Activated CD8-positive, alpha-beta memory T cell treated with anti-CD3 and anti-CD28 coated beads for 1 hour (primary cell): ENCODE measurements around the gene COPG1.
"Not testable (repeated sequence)": the region's sequence is repeated elsewhere in the genome, so short reads cannot be mapped to it uniquely, and the experiment has no call there.

Source experiments
- DNase-seq, 2 donors: peaks; one replicate each; pipeline ENCODE4 v3.0.0-alpha.2; 2020; ENCODE audit warnings: low read depth in 1 of 2; ENCODE audit errors: extremely low read depth in 1 of 2

COPG1 gene, protein sequence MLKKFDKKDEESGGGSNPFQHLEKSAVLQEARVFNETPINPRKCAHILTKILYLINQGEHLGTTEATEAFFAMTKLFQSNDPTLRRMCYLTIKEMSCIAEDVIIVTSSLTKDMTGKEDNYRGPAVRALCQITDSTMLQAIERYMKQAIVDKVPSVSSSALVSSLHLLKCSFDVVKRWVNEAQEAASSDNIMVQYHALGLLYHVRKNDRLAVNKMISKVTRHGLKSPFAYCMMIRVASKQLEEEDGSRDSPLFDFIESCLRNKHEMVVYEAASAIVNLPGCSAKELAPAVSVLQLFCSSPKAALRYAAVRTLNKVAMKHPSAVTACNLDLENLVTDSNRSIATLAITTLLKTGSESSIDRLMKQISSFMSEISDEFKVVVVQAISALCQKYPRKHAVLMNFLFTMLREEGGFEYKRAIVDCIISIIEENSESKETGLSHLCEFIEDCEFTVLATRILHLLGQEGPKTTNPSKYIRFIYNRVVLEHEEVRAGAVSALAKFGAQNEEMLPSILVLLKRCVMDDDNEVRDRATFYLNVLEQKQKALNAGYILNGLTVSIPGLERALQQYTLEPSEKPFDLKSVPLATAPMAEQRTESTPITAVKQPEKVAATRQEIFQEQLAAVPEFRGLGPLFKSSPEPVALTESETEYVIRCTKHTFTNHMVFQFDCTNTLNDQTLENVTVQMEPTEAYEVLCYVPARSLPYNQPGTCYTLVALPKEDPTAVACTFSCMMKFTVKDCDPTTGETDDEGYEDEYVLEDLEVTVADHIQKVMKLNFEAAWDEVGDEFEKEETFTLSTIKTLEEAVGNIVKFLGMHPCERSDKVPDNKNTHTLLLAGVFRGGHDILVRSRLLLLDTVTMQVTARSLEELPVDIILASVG

DNA sequence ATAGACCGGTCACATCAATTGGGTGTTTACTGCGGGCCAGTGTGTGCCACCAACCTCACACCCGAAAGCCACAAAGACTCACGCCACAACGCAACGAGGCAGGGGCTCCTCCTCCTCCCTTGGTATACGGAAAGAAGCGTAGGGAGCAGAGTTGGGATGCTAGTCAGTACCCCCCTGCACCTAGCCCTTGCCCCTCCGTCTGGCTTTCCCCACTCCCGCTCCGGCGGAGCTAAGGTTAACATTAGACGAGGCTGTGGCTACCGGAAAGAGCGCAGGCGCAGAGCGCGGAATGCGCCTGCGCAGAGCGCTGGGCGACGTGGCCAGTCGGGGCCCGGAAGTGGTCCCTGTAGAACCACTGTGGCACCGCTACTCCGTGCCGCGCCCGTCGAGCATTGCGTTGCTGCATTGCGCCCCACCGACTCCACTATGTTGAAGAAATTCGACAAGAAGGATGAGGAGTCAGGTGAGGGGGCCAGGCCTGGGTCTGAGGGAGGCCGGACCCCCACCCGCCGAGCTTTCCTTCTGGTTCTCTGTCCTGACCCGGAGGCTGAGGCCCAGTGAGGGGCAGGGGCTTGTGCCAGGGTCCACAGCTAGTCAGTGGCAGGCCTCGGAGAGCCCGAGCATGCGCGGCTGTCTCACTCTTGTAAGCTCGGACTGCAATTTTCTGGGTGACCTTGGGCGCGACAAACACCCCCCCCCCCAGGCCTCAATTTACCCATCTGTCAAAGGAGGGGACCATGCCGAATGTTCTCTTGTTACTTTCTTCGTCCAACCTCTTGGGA, at the start of gene COPG1:
TSS of gene COPG1 (plus strand) at position 323 of the 782 bp plus-strand sequence. CDS start at position 427, 104 bp downstream.
- peak; percentile 54 to 77 for DNase-seq

DNA sequence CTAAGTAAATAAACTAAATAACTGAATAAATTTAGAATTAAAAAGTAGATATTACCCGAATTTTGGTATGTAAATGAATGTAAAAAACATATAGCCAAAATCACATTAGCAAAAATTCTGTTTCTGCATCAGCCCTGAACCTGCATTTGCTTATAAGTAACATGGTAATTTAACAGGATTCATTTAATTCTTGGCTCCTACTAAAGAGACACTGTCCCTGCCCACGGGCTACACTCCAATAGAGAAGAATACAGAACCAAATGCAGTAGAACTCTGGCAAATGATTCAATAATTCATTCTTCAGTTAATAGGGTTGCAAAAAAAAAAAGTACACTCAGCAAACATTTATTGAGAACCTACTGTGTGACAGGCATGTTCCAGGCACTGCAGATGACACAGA, 44.9 kb upstream of the COPG1 start:
- no peak for DNase-seq

GRCh38 chr3:129205109-129205832, 44.1 kb upstream of the COPG1 start:
- DNase-seq = no peak

DNA sequence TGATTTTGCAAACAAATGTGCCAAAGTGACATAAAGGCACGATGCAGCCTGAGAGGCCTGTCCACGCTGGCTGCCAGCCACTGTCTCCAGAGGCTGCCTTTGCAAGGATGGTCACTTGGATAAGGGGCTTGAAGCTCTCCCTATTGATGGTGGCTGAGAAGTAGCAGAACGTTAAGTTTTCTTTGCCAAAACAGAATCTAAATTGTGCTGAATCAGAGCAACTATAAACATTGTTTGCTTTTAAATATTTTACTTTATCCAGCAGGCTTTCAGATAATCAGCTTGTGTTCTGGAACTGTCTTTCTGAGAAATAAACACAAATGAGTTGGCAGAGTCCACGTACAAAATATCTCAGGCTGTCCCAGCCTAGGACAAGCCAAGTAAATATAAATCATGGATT, 41.9 kb upstream of the COPG1 start:
- no peak for DNase-seq

- no peak for DNase-seq
These were observed 38.1 kb upstream of the COPG1 start for GRCh38 chr3:129211345-129211744.

DNA sequence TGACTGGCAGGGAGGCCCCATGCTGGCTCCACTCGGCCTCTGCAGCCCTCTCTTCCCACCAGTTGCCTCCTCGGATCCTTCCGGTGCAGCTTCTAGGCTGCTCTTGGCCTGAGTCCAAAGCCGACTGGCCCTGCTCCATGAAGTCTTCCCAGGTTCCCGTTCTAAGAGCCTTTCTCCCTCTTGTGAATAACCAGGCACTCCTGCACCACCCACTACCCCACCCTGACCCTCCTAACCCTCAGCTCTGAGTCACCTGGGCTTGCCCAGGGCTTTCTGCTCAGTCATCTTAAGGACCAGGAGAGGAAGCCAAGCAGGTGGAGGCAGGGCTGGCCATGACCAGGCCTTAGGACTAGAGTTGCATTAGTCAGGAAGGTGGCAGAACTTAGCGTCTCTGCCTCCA, 37.6 kb upstream of the COPG1 start:
- no peak for DNase-seq

DNA sequence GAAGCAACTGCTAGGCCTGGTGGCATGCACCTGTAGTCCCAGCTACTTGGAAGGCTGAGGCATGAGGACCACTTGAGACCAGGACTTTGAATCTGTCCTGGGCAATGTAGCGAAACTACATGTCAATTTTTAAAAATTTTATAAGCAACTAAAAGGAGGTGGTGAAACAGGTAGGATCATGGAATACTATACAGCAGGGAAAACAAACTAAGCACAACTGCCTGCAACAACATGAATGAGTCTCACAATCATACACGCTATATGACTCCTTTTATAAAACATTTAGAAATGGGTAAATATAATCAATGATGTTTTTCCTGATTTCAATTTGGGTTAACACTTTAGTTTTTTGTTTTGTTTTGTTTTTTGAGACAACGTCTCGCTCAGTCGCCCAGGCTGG, 36.2 kb upstream of the COPG1 start:
- DNase-seq = no peak

- DNase-seq = no peak
These were observed 30.7 kb upstream of the COPG1 start for GRCh38 chr3:129218742-129219141.

GRCh38 chr3:129224387-129224786, 25.0 kb upstream of the COPG1 start:
- not testable (repeated sequence) for DNase-seq

- DNase-seq = no peak
These were observed 24.4 kb upstream of the COPG1 start for GRCh38 chr3:129224984-129225393.

- no peak for DNase-seq
These were observed 23.0 kb upstream of the COPG1 start for GRCh38 chr3:129226374-129226773.

DNA sequence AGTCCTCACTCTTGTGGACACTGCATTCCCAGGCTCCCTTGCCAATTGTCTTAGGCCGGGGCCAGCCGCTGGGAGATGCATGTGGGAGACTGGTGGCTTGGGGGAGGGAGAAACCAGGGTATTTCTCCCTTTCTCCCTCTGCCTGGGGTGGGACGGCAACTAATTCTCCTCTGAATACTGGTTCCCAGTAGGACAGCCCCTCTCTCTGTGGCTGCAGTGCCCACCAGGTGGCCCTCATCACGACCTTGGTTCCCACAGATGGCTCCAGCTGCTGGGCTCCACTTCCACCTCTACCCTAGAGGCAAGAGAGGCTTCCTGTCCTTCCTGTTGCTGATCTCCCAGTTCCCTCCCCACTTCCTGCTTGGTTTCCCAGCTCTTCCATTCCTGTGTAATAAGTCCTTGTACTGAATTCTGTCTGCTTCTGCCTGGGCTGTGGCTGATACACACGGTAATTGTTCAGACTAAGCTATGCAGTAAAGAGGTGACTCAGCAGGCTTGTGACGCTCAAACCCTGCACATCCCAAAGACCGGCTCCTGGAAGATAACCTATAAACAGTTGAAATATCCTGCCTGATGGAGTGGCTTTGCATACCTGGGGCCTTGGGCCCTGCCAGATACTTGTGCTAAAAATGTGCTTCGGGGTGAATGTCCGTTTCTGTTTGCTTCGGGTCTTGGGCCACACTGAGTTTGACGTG, 20.4 kb upstream of the COPG1 start:
- no peak for DNase-seq

DNA sequence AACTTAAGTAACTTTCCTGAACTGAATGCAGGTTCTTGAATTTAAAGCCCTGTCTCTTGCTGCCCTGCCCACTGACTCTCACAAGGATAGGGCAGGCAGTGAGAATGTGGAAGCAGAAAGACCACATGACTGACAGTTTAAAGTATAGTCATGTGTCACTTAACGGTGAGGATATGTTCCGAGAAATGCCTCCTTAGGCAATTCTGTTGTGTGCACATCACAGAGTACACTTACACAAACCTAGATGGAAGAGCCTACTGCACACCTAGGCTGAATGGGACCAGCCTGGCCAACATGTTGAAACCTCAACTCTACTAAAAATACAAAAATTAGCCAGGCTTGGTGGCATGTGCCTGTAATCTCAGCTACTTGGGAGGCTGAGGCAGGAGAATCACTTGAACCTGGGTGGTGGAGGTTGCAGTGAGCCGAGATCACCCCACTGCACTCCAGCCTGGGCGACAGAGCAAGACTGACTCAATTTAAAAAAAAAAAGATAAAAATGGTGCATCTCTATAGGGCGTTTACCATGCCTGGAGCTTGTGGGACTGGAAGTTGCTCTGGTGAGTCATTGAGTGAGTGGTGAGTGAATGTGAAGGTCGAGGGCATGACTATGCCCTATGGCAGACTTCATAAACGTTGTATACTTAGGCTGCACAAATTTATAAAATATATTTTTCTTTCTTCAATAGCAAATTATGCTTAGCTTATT, 18.9 kb upstream of the COPG1 start:
- no peak for DNase-seq

- no peak for DNase-seq
These were observed 17.9 kb upstream of the COPG1 start for GRCh38 chr3:129231331-129232119.

- no peak for DNase-seq
These were observed 15.9 kb upstream of the COPG1 start for GRCh38 chr3:129233538-129233937.

GRCh38 chr3:129234441-129234840, 15.0 kb upstream of the COPG1 start:
- no peak for DNase-seq

- no peak for DNase-seq
These were observed 14.0 kb upstream of the COPG1 start for GRCh38 chr3:129235344-129235917.
